Activated CD4-positive, alpha-beta T cell treated with anti-CD3 and anti-CD28 coated beads, Interleukin-2, amount 50 U/mL, for 48 hours (primary cell): ENCODE data around the gene RNFT2.
"Not testable (repeated sequence)": the region's sequence is repeated elsewhere in the genome, so short reads cannot be mapped to it uniquely, and the experiment has no call there.

ENCODE experiments used
- DNase-seq, 2 experiments: peaks; one replicate each; pipeline ENCODE4 v3.0.0-alpha.2; 2020

Gene RNFT2

DNA sequence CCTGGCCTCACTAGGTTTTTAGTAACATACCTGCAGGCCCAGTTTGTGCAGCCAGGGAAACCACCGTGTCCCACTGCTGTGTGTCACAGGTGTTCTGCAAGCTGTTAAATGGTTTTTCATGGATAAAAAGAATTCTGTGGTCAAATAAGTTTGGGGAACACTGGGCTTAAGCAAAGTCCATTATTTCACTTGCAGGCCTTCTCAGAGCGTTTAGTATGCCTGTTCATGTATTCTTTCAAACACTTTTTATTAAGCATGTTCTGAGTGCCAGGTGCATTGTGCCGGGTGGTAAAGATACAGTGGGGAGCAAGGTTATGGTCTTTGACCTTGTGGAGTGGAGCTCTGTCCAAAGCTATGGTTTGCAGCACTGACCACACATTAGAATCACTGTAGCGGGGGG, 7.4 kb downstream of the RNFT2 start:
- no peak for DNase-seq

DNA sequence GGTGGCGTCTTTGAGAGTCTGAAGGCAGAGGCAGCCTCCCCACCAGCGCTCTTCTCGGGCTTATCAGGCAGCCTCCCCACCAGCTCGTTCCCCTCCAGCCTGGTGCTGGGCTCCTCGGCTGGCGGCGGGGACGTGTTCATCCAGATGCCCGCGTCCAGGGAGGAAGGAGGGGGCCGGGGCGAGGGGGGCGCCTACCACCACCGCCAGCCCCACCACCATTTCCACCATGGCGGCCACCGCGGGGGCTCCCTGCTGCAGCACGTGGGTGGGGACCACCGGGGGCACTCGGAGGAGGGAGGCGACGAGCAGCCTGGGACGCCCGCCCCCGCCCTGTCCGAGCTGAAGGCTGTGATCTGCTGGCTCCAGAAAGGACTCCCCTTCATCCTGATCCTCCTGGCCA, 11.8 kb downstream of the RNFT2 start:
- no peak for DNase-seq

DNA sequence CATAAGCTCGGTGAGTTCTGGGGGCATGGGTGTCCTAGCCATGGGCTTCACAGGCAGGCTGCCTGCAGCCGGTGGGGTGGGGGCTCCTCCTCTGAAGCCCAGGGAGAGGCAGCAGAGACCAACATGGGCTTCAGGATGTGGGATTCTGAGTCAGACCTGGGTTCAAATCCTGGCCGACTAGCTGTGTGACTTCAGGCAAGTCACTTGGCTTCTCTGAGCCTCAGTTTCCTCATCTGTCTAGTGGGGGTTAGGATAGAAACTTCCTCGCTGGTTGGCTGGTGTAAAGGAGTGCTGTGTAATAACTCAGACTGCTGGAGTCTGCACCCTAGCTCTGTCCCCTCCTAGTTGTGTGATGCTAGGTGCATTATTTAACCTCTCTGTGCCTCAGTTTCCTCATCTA, 12.2 kb downstream of the RNFT2 start:
- DNase-seq = no peak

DNA sequence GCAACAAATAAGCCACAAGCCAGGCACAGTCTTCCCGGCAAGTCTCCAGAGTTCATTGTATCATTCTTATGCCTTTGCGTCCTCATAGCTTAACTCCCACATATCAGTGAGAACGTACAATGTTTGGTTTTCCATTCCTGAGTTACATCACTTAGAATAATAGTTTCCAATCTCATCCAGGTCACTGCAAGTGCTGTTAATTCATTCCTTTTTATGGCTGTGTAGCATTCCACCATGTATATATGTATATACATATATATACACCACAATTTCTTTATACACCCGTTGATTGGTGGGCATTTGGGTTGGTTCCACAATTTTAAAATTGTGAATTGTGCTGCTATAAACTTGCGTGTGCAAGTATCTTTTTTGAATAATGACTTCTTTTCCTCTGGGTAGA, 16.0 kb downstream of the RNFT2 start:
- DNase-seq = not testable (repeated sequence)

- DNase-seq = not testable (repeated sequence)
These were observed 16.7 kb downstream of the RNFT2 start for GRCh38 chr12:116754783-116755182.

GRCh38 chr12:116759783-116760621, 21.9 kb downstream of the RNFT2 start:
- peak; percentile 31 to 37 for DNase-seq

DNA sequence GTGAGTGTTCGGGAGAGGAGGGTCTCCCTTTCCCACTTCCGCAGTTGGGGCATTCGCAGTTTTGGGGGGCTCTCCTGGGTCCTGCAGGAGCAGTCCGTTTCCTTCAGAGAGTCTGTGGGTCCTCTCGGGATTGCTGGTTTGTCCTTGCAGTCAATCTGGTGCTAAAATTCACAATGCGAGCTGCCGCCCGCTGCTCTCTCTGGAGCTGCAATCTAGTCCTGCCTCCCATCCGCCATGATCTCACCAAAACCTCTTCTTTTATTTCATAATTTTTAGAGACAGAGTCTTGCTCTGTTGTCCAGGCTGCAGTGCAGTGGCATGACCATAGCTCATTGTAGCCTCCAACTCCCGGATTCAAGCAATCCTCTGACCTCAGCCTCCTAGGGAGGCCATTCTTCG, 22.5 kb downstream of the RNFT2 start:
- no peak for DNase-seq

GRCh38 chr12:116761499-116761898, 23.4 kb downstream of the RNFT2 start:
- DNase-seq = no peak

DNA sequence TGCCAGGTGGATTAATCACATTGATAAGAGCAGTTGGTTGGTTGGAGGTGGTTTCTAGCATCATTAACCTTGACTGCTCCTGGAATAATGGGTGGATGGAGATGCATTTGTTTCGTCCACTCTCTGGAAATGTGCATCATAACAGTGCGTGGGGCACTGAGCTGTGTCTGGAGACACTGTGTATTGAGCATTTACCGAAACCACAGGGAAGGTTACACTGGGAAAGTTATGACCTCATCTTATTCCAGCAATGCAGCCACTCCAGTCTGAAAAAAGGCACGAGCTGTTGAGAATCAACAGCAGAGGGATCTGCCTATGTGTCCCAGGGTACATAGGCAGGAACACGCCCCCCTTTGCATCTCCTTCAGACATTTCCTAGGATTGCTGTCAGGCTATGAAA, 27.2 kb downstream of the RNFT2 start:
- DNase-seq = no peak

GRCh38 chr12:116766285-116766684, 28.2 kb downstream of the RNFT2 start:
- DNase-seq = no peak

DNA sequence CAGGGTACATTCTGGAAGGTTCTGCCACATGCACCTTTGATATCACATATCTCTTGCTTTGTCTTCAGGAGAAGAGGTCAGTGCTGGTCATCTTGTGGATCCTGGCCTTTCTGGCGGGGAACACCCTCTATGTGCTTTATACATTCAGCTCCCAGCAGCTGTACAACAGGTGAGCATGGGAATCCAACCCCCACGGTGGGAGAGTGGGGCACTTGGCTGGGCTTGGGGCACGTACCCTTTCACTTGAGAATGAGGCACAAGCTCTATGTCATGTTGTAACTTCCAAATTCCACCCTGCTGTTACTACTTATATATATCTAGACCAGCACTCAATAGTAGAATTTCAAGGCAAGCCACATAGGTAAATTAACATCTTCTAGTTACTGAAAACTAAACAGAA, 28.6 kb downstream of the RNFT2 start:
- no peak for DNase-seq

DNA sequence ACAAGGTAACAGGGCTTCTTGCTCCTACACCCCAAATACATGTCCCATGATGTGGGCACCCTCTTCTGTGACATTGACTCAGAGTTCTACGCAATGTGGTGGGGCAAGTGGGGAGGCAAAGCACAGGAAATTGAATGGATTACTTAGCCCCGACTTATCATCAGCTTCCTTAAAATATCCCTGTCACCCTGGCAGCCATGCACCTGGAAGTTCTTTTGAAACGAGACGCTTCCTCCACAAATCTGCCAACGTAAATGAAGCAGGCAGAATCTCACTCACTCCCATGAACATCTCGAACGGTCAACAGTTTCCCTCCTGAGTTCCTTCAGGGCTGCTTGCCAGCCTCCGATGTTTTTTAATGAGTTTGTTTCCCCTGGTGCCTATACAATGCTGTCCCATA, 33.5 kb downstream of the RNFT2 start:
- no peak for DNase-seq

DNA sequence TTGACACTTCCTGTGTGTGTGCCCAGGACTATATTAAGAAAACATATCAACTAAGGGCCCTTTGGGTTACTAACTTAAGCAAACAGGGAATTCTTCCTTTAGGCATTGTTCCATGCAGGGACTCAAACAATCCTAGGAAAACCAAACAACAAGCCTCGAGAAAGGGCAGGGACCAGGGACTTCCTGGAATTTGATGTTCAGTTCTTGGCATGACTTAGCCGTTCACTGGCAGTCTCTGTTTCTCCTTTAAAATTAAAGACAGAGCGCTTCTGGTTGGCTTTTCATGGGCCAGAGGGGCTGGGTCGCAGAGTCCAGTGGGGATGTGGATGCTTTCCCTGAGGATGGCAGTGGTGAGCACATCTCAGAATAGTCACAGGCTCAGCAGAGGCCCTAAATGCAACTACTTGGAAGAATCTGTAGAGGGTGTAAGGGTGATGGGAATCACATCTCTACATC, 35.2 kb downstream of the RNFT2 start:
- no peak for DNase-seq

- no peak for DNase-seq
These were observed 35.9 kb downstream of the RNFT2 start for GRCh38 chr12:116774020-116774419.

GRCh38 chr12:116777245-116777644, 39.1 kb downstream of the RNFT2 start:
- no peak for DNase-seq

GRCh38 chr12:116779597-116779996, 41.5 kb downstream of the RNFT2 start:
- DNase-seq = no peak

GRCh38 chr12:116780942-116781341, 42.8 kb downstream of the RNFT2 start:
- DNase-seq = no peak

GRCh38 chr12:116783525-116784237, 45.6 kb downstream of the RNFT2 start:
- DNase-seq = no peak

DNA sequence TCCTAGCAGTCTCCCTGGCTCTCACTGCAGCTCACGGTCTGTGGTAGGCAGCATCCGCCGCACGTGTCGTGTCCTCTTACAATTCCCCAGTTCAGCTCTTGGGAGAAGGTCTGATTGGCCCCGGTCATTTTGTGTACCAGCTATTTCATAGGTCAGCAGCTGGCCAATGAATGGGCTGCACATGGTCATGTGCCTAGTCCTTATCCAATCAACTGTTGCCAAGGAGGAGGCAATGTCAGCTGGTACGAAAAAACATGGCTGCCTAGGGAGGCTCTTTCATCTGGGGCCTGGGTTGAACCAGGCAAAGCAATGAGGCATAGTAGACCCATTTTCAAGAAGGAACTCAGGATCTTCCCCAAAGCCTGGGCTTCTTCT, 46.1 kb downstream of the RNFT2 start:
- no peak for DNase-seq

DNA sequence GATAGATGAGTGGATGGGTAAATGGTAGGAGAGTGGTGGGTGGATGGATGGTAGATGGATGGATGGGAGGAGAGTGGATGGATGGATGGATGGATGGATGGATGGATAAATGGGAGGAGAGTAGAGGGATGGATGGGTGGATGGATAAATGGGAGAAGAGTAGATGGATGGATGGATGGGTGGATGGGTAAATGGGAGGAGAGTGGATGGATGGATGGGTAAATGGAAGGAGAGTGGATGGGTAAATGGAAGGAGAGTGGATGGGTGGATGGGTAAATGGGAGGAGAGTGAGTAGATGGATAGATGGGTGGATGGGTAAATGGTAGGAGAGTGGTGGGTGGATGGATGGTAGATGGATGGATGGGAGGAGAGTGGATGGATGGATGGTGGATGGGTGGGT, 51.4 kb downstream of the RNFT2 start:
- not testable (repeated sequence) for DNase-seq

DNA sequence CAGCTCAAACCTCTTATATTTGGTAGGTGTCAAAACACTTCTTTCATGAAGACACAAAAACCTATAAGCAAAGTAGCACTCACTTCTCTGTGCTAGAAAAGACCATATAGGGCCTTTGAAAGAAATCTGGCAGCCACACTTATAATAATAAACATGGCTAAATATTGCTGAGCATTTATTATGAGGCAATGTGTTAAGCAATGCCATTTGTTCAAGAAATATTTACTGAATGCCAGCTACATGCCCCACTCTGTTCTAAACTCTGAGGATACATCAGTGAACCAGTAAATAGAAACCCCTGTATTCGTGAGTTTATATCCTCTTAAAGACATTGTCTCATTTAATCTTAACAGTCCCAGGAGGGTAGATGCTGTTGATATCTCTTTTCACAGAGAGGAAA, 52.0 kb downstream of the RNFT2 start:
- no peak for DNase-seq

DNA sequence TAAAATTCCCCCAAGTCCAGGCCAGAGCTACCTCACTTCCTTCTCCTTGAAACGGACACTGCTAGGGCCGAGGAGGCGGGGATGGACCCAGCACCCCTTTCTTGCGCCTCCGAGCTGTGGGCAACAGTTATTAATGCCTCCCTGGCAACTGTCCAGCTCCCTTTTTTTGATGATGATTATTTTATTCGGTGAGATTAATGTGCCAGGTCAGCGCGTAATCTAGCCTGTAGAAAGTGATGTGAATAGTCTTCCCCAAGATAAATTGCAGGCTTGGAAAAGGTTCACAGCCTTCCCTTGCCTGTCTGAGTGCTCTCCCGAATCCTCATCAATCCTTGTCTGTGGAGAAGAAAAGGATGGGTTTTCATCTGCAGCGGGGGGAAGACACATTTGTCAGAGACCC, 54.3 kb downstream of the RNFT2 start:
- no peak for DNase-seq

- no peak for DNase-seq
These were observed 56.6 kb downstream of the RNFT2 start for GRCh38 chr12:116794725-116795124.

DNA sequence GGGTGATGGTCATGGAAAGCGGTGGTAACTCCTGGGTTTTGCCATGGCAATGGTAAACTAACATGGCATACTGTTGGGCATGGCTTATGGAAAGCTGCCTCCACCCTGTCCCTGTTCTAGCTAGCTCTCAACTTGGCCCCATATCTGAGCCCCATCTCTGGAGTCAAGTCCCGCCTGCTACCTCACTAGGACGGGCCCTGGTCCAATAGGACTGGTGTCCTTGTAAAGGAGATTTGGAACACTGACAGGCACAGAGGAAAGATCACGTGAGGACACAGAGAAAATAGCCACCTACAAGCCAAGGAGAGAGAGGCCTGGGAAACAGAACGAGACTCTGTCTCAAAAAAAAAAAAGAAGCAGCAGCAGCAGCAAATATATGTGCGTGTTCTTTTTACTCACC, 59.8 kb downstream of the RNFT2 start:
- DNase-seq = no peak
